IMR-90 (cell line): ENCODE results near the gene GRID1. TPM values are rescaled to one million over a fixed set of nuclear protein-coding genes. Genes with fewer than 3 reads are reported as not detected.

Experiments
- ATAC-seq: fragments of 200-7000 bp; cut with Tn5 transposase; 2 replicates; pipeline ENCODE4 v1.9.1; 2020; ENCODE audit warnings: low read depth, mild to moderate bottlenecking, moderate library complexity
- BruUV-seq: library from RNA; stranded (reverse); fragments of 400-500 nt; replicated peaks from 2 replicates; lab custom pipeline; 2021; lab: Mats Ljungman, UMichigan
- CTCF ChIA-PET: fragments of 300-600 bp; formaldehyde crosslinking; extraction: SDS; loops from one replicate; lab custom pipeline; 2021; ENCODE audit warnings: antibody characterized with exemption; lab: Yijun Ruan, JAX
- POLR2A ChIA-PET: fragments of 300-600 bp; sonication (Branson Sonifier 250); formaldehyde crosslinking; loops from one replicate; lab custom pipeline; 2022; ENCODE audit warnings: antibody characterized with exemption; ENCODE audit not compliant: unreplicated experiment; lab: Charles Lee
- DNase-seq: peaks from one replicate; pipeline ENCODE4 v3.0.0; 2013
- H2AFZ ChIP-seq: replicated peaks from 2 replicates; pipeline ENCODE3; 2013; ENCODE audit warnings: low read length, mild to moderate bottlenecking; ENCODE audit not compliant: poor library complexity
- H2AK5ac ChIP-seq: 2 replicates; pipeline ENCODE4 v1.6.1; 2013; ENCODE audit warnings: low read depth, low read length, inconsistent platforms
- H2AK9ac ChIP-seq: replicated peaks from 2 replicates; pipeline ENCODE3; 2013; ENCODE audit warnings: mild to moderate bottlenecking, low read depth, low read length, moderate library complexity; ENCODE audit not compliant: poor library complexity
- H2BK120ac ChIP-seq: 2 replicates; pipeline ENCODE4 v1.6.1; 2013; ENCODE audit warnings: low read depth, low read length, inconsistent platforms
- H2BK15ac ChIP-seq: 3 replicates; pipeline ENCODE4 v1.6.1; 2013; ENCODE audit warnings: low read depth, low read length, inconsistent platforms
- H2BK20ac ChIP-seq: 2 replicates; pipeline ENCODE4 v1.6.1; 2013; ENCODE audit warnings: low read depth, mild to moderate bottlenecking, inconsistent platforms, low read length, moderate library complexity
- H2BK5ac ChIP-seq: 2 replicates; pipeline ENCODE4 v1.6.1; 2013; ENCODE audit warnings: mild to moderate bottlenecking, low read depth, low read length, inconsistent platforms; ENCODE audit not compliant: poor library complexity, severe bottlenecking
- H3K14ac ChIP-seq: replicated peaks from 2 replicates; pipeline ENCODE4 v1.6.1; 2013; ENCODE audit warnings: low read depth, low read length, inconsistent platforms
- H3K18ac ChIP-seq: 2 replicates; pipeline ENCODE4 v1.6.1; 2013; ENCODE audit warnings: low read depth, low read length, control low read depth
- H3K23ac ChIP-seq: 2 replicates; pipeline ENCODE4 v1.6.1; 2013; ENCODE audit warnings: low read depth, low read length, inconsistent platforms
- H3K27ac ChIP-seq: 2 replicates; pipeline ENCODE4 v1.5.1; 2013; ENCODE audit warnings: mild to moderate bottlenecking, control low read depth, low read length; ENCODE audit not compliant: insufficient read depth
- H3K27me3 ChIP-seq: 2 replicates; pipeline ENCODE4 v1.6.1; 2013; ENCODE audit warnings: low read length; ENCODE audit not compliant: control insufficient read depth, insufficient read depth
- H3K36me3 ChIP-seq: 2 replicates; pipeline ENCODE4 v1.6.1; 2013; ENCODE audit warnings: low read length, mixed read lengths; ENCODE audit not compliant: control insufficient read depth, insufficient read depth
- H3K4ac ChIP-seq: 2 replicates; pipeline ENCODE4 v1.6.1; 2013; ENCODE audit warnings: low read depth, low read length, inconsistent platforms
- H3K4me1 ChIP-seq: 2 replicates; pipeline ENCODE4 v1.6.1; 2013; ENCODE audit warnings: low read length, mixed read lengths; ENCODE audit not compliant: control insufficient read depth, insufficient read depth
- H3K4me2 ChIP-seq: 2 replicates; pipeline ENCODE4 v1.6.1; 2013; ENCODE audit warnings: low read depth, mild to moderate bottlenecking, control low read depth, low read length, moderate library complexity
- H3K4me3 ChIP-seq: 2 replicates; pipeline ENCODE4 v1.5.1; 2013; ENCODE audit warnings: low read depth, mild to moderate bottlenecking, control low read depth, low read length, moderate library complexity; ENCODE audit not compliant: insufficient read depth
- H3K56ac ChIP-seq: 2 replicates; pipeline ENCODE4 v1.6.1; 2013; ENCODE audit warnings: low read length, inconsistent platforms; ENCODE audit not compliant: insufficient read depth; ENCODE audit errors: extremely low read depth
- H3K79me1 ChIP-seq, 2 experiments: 2 replicates each; pipeline ENCODE4 v1.6.1; 2013; ENCODE audit warnings: low read length in 2 of 2, inconsistent platforms in 1 of 2, low read depth in 1 of 2
- H3K9ac ChIP-seq: 2 replicates; pipeline ENCODE4 v1.6.1; 2013; ENCODE audit warnings: low read depth, low read length, control low read depth
- H3K9me1 ChIP-seq: 2 replicates; pipeline ENCODE4 v1.6.1; 2013; ENCODE audit warnings: low read length, inconsistent platforms; ENCODE audit not compliant: insufficient read depth
- H3K9me3 ChIP-seq: 2 replicates; pipeline ENCODE4 v1.6.1; 2013; ENCODE audit warnings: low read length; ENCODE audit not compliant: control insufficient read depth, insufficient read depth
- H4K20me1 ChIP-seq: 2 replicates; pipeline ENCODE4 v1.6.1; 2013; ENCODE audit warnings: low read length, inconsistent platforms; ENCODE audit not compliant: insufficient read depth
- H4K5ac ChIP-seq: 2 replicates; pipeline ENCODE4 v1.6.1; 2013; ENCODE audit warnings: mild to moderate bottlenecking, low read depth, low read length, control low read depth
- H4K8ac ChIP-seq, 2 experiments: 2 replicates each; pipeline ENCODE4 v1.6.1; 2013; ENCODE audit warnings: low read depth in 2 of 2, low read length in 2 of 2, control low read depth in 1 of 2, inconsistent platforms in 1 of 2
- H4K91ac ChIP-seq: 2 replicates; pipeline ENCODE4 v1.6.1; 2013; ENCODE audit warnings: low read depth, low read length, inconsistent platforms; ENCODE audit not compliant: insufficient read depth
- CEBPB ChIP-seq: IDR thresholded peaks from 2 replicates; pipeline ENCODE4 v1.6.1; 2012; ENCODE audit warnings: low read depth, low read length, improper control_type of control experiment
- ELK1 ChIP-seq: fragments of 150-350 bp; IDR thresholded peaks from 2 replicates; pipeline ENCODE4 v1.6.1; 2016; ENCODE audit warnings: low read depth, mild to moderate bottlenecking, low read length, moderate library complexity, borderline replicate concordance
- MAFK ChIP-seq: IDR thresholded peaks from 2 replicates; pipeline ENCODE4 v1.6.1; 2012; ENCODE audit warnings: low read depth, low read length, improper control_type of control experiment
- POLR2A ChIP-seq: IDR thresholded peaks from 2 replicates; pipeline ENCODE4 v1.6.1; 2012; ENCODE audit warnings: mild to moderate bottlenecking, low read depth, low read length
- RFX5 ChIP-seq: IDR thresholded peaks from 2 replicates; pipeline ENCODE4 v1.8.0; 2012; ENCODE audit warnings: low read depth, mild to moderate bottlenecking, low read length, moderate library complexity
- USF2 ChIP-seq: fragments of 150-350 bp; IDR thresholded peaks from 2 replicates; pipeline ENCODE4 v1.6.1; 2017; ENCODE audit warnings: mild to moderate bottlenecking, antibody characterized with exemption, low read length, low read depth
- WGBS, 2 experiments: methylation state at CpG; one replicate each; pipeline versions ENCODE4 v1.1.5 to v1.1.7; 2013; ENCODE audit warnings: missing lambda C conversion rate in 2 of 2; ENCODE audit not compliant: insufficient read length in 1 of 2; ENCODE audit errors: extremely low coverage in 2 of 2; 5-methylcytosine and 5-hydroxymethylcytosine counted together
- dilution Hi-C: fragments of 300-500 bp; cut with HindIII; formaldehyde crosslinking; loops from one replicate; pipeline ENCODE4 v1.14.3; 2018; ENCODE audit warnings: low sequenced_read_pairs; ENCODE audit not compliant: unreplicated experiment
- in situ Hi-C: fragments of 300-500 bp; cut with MboI; formaldehyde crosslinking; loops from 3 replicates; pipeline ENCODE4 v1.14.3; 2019; ENCODE audit warnings: low sequenced_read_pairs, inconsistent platforms, mixed read lengths
- intact Hi-C: fragments of 100-400 bp; cut with micrococcal nuclease; formaldehyde crosslinking; loops from 2 replicates; pipeline ENCODE4 v1.10.0; 2022
- polyA plus RNA-seq, 3 experiments: library from polyadenylated mRNA; depleted of rRNA; stranded (reverse); fragments of >200 nt; gene quantifications; 2 replicates each; pipeline ENCODE4 v1.2.3, GENCODE V29; 2012; ENCODE audit warnings: low replicate concordance in 1 of 3
- total RNA-seq: library from RNA; depleted of rRNA; stranded (reverse); fragments of >200 nt; gene quantifications from 2 replicates; pipeline ENCODE4 v1.2.3, GENCODE V29; 2012

The GRID1 gene
- total and polyA plus RNA-seq, 2 of the 4 experiments (the other 2 are of a cell fraction) = not detected

- BruUV-seq = no TSS peak
- Histone ChIP-seq H4K20me1 (no peaks in the 10 kb centered on the region), H3K18ac (no peak overlapping the region), H4K91ac (no peak overlapping the region), H3K4me3 (no peak overlapping the region), H3K4ac (no peak overlapping the region), H3K14ac (no peak overlapping the region), H2BK5ac (no peak overlapping the region), H3K4me1 (no peaks in the 10 kb centered on the region), H4K8ac (no peak overlapping the region), H3K9me1 (no peaks in the 10 kb centered on the region), H2BK120ac (no peak overlapping the region), H3K23ac (no peak overlapping the region), H2AFZ (no peak overlapping the region), H3K36me3 (no peaks in the 10 kb centered on the region), H3K56ac (no peak overlapping the region), H3K79me1 (no peaks in the 10 kb centered on the region), H2AK5ac (no peak overlapping the region), H3K9me3 (peaks cover 2% of the 10 kb centered on the region; the same call in 1 of the 2 replicates), H3K27me3 (no peaks in the 10 kb centered on the region), H3K9ac (no peak overlapping the region), H3K27ac (no peak overlapping the region), H3K4me2 (no peak overlapping the region), H4K5ac (no peak overlapping the region), H2AK9ac (no peak overlapping the region), H2BK15ac (no peak overlapping the region), H2BK20ac (no peak overlapping the region)
- ChIA-PET POLR2A (no interaction called here), CTCF (no interaction called here)
- ATAC-seq = no peak
- no peak for DNase-seq
- 63% methylated on average over 2 of the region's 4 CpGs; no CpG with 5 or more reads in 1 of the 2 experiments for WGBS, 2 experiments
- dilution Hi-C loops = no loop called here
- in situ Hi-C loops = no loop called here
- TF ChIP-seq ELK1 = no peak
- TF ChIP-seq USF2 = no peak
- TF ChIP-seq POLR2A = no peak
- no peak for TF ChIP-seq CEBPB
- no peak for TF ChIP-seq MAFK
- no peak for TF ChIP-seq RFX5
- intact Hi-C loops = no loop called here
Observed at GRCh38 chr10:86071758-86072157, 294.8 kb downstream of the GRID1 start.
